DOHH2 (cell line): ENCODE measurements around the gene MAST3.

ENCODE experiments used
- CTCF ChIP-seq: fragments of 200-600 bp; sonication (generic); IDR thresholded peaks from one replicate; pipeline ENCODE4 v1.5.1; 2014; ENCODE audit warnings: antibody characterized with exemption, mild to moderate bottlenecking, low read depth, low read length; ENCODE audit not compliant: poor library complexity, severe bottlenecking
- EZH2phosphoT487 ChIP-seq: fragments of 200-600 bp; sonication (generic); IDR thresholded peaks from 2 replicates; pipeline ENCODE4 v1.6.1; 2017; ENCODE audit warnings: borderline replicate concordance, mild to moderate bottlenecking, antibody characterized with exemption, low read length, moderate library complexity, mixed read lengths

- TF ChIP-seq CTCF: no peak
- no peak for TF ChIP-seq EZH2phosphoT487
Measured at GRCh38 chr19:18176367-18177310, 79.1 kb downstream of the MAST3 start.
